Astrocyte (in vitro differentiated cells and primary cell): ENCODE measurements around the gene LSP1. TPM values are rescaled to one million over a fixed set of nuclear protein-coding genes. Genes with fewer than 3 reads are reported as not detected.
A peak's percentile ranks its signal among the peaks of the same experiment; 100 is the strongest.

Experiments used
- DNase-seq: peaks from one replicate; pipeline ENCODE4 v3.0.0-alpha.2; 2010; ENCODE audit warnings: low read depth
- FAIRE-seq: peaks from 2 replicates; lab custom pipeline; 2011; peaks lifted over from hg19 to GRCh38; lab: Jason Lieb, UNC
- H2AFZ ChIP-seq: 2 replicates; pipeline ENCODE4 v1.6.0; 2012; ENCODE audit warnings: low read depth, low read length, inconsistent platforms
- H3K27ac ChIP-seq: 2 replicates; pipeline ENCODE4 v1.5.1; 2011; ENCODE audit warnings: low read depth, low read length, inconsistent platforms
- H3K27me3 ChIP-seq: 2 replicates; pipeline ENCODE4 v1.6.0; 2011; ENCODE audit warnings: low read length, inconsistent platforms; ENCODE audit not compliant: insufficient read depth
- H3K36me3 ChIP-seq: 2 replicates; pipeline ENCODE4 v1.5.1; 2011; ENCODE audit warnings: low read length, inconsistent platforms; ENCODE audit not compliant: insufficient read depth
- H3K4me1 ChIP-seq: 2 replicates; pipeline ENCODE4 v1.5.1; 2011; ENCODE audit warnings: low read length, inconsistent platforms; ENCODE audit not compliant: insufficient read depth
- H3K4me2 ChIP-seq: 2 replicates; pipeline ENCODE4 v1.6.0; 2012; ENCODE audit warnings: low read length, inconsistent platforms
- H3K4me3 ChIP-seq: 2 replicates; pipeline ENCODE4 v1.5.1; 2011; ENCODE audit warnings: low read depth, mild to moderate bottlenecking, low read length, inconsistent platforms; ENCODE audit not compliant: insufficient read depth
- H3K79me2 ChIP-seq: 2 replicates; pipeline ENCODE4 v1.6.0; 2012; ENCODE audit warnings: mild to moderate bottlenecking, low read length, inconsistent platforms; ENCODE audit not compliant: insufficient read depth
- H3K9ac ChIP-seq: 2 replicates; pipeline ENCODE4 v1.6.0; 2012; ENCODE audit warnings: mild to moderate bottlenecking, low read length, inconsistent platforms
- H3K9me3 ChIP-seq: 2 replicates; pipeline ENCODE4 v1.5.1; 2012; ENCODE audit warnings: low read depth, mild to moderate bottlenecking, low read length, inconsistent platforms; ENCODE audit not compliant: insufficient read depth
- H4K20me1 ChIP-seq: 2 replicates; pipeline ENCODE4 v1.6.0; 2012; ENCODE audit warnings: low read length, inconsistent platforms; ENCODE audit not compliant: insufficient read depth
- H3K27ac Mint-ChIP-seq: one replicate; pipeline ENCODE4 v1.8.0; 2021; ENCODE audit warnings: mild to moderate bottlenecking, mixed read lengths; ENCODE audit not compliant: unreplicated experiment
- H3K27me3 Mint-ChIP-seq: one replicate; pipeline ENCODE4 v1.8.0; 2021; ENCODE audit warnings: low read depth, mixed read lengths; ENCODE audit not compliant: unreplicated experiment
- H3K36me3 Mint-ChIP-seq: one replicate; pipeline ENCODE4 v1.8.0; 2021; ENCODE audit warnings: low read depth, mixed read lengths; ENCODE audit not compliant: unreplicated experiment
- H3K4me1 Mint-ChIP-seq: one replicate; pipeline ENCODE4 v1.8.0; 2021; ENCODE audit warnings: low read depth, mixed read lengths; ENCODE audit not compliant: unreplicated experiment
- H3K4me3 Mint-ChIP-seq: one replicate; pipeline ENCODE4 v1.8.0; 2021; ENCODE audit warnings: mild to moderate bottlenecking, moderate library complexity, mixed read lengths; ENCODE audit not compliant: unreplicated experiment
- H3K9me3 Mint-ChIP-seq: one replicate; pipeline ENCODE4 v1.8.0; 2021; ENCODE audit warnings: mild to moderate bottlenecking, mixed read lengths; ENCODE audit not compliant: unreplicated experiment
- CTCF ChIP-seq: IDR thresholded peaks from 2 replicates; pipeline ENCODE4 v1.5.1; 2011; ENCODE audit warnings: low read depth, mild to moderate bottlenecking, inconsistent platforms, low read length, moderate library complexity; ENCODE audit not compliant: insufficient read depth
- EZH2 ChIP-seq: IDR thresholded peaks from 2 replicates; pipeline ENCODE4 v1.6.1; 2012; ENCODE audit warnings: mild to moderate bottlenecking, low read length, inconsistent platforms; ENCODE audit not compliant: insufficient read depth
- total RNA-seq: library from RNA; stranded (reverse); gene quantifications from 2 replicates; pipeline ENCODE4 v1.2.1, GENCODE V29; 2021

The LSP1 gene
- total RNA-seq, 1 donor from 2014 or later: 1.3 TPM

GRCh38 chr11:1838077-1838425, 14.8 kb upstream of the LSP1 start:
- H3K36me3 ChIP-seq: no peaks in the 10 kb centered on the region
- H3K9ac ChIP-seq: no peak overlapping the region
- H3K36me3 Mint-ChIP-seq: no peaks in the 10 kb centered on the region
- no peak overlapping the region for H3K27ac ChIP-seq
- H3K9me3 ChIP-seq: no peaks in the 10 kb centered on the region
- H3K79me2 ChIP-seq: no peaks in the 10 kb centered on the region
- H2AFZ ChIP-seq: peak overlapping the region; percentile 52
- TF ChIP-seq CTCF (no peak), EZH2 (no peak)
- no peak overlapping the region for H3K4me3 Mint-ChIP-seq
- H3K4me1 ChIP-seq: no peaks in the 10 kb centered on the region
- H3K4me2 ChIP-seq: no peak overlapping the region
- no peaks in the 10 kb centered on the region for H3K27me3 ChIP-seq
- no peaks in the 10 kb centered on the region for H4K20me1 ChIP-seq
- no peak overlapping the region for H3K4me3 ChIP-seq
- no peak overlapping the region for H3K27ac Mint-ChIP-seq
- H3K4me1 Mint-ChIP-seq: no peaks in the 10 kb centered on the region
- H3K27me3 Mint-ChIP-seq: peaks cover 14% of the 10 kb centered on the region
- DNase-seq (no peak), FAIRE-seq (no peak)
- no peaks in the 10 kb centered on the region for H3K9me3 Mint-ChIP-seq

DNA sequence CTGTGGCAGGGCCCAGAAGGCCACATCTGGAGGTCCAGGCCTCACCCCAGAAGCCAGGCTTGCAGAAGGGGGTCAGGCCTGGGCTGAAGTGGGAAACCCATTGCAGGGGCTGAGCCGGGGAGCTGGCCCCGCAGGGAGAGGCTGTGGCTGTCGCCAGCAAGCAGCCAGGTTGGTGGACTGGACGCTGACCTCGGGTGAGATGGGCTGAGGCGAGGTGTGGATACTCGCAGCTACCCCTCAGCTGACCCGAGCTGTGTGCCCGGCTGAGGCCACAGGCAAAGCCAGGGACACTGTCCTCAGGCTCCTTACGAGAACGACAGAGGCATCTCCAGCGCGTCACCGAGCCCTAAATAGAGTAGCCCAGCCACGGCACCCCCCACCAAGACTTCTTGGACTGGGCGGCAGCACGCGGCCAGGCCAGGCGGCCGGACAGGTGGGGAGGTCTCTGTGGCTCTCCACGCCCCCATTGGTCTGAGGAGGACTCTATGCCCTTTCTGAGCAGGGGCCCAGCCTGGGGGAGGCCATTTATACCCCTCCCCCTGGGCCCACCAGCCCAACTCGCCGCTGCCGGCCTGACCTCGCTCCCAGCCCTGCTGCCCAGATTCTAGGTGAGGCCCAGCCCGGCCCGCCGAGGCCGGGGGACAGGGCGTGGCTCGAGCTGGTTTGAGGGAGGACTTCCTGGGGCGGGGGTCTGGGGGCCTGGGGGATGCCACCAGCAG, 14.3 kb upstream of the LSP1 start, which contains the start of gene TNNI2:
Gene TNNI2 (plus strand): TSS at position 556 of the 719 bp plus-strand sequence. CDS start 716 bp downstream, outside the sequence.
- Mint-ChIP-seq H3K36me3 (no peaks in the 10 kb centered on the region), H3K4me3 (no peak within 1 kb of the TSS), H3K4me1 (no peaks in the 10 kb centered on the region), H3K27ac (no peak within 1 kb of the TSS), H3K27me3 (peaks cover 10% of the 10 kb centered on the region), H3K9me3 (no peaks in the 10 kb centered on the region)
- H3K9me3 ChIP-seq: no peaks in the 10 kb centered on the region
- no peaks in the 10 kb centered on the region for H3K36me3 ChIP-seq
- no peaks in the 10 kb centered on the region for H3K27me3 ChIP-seq
- H3K79me2 ChIP-seq: no peaks in the 10 kb centered on the region
- DNase-seq (no peak), FAIRE-seq (no peak)
- H3K4me2 ChIP-seq: no peak within 1 kb of the TSS
- H3K4me3 ChIP-seq: no peak within 1 kb of the TSS
- no peak for TF ChIP-seq EZH2
- no peak for TF ChIP-seq CTCF
- H3K27ac ChIP-seq: no peak within 1 kb of the TSS
- no peaks in the 10 kb centered on the region for H4K20me1 ChIP-seq
- H2AFZ ChIP-seq: peak within 1 kb of the TSS; percentile 52
- no peak within 1 kb of the TSS for H3K9ac ChIP-seq
- H3K4me1 ChIP-seq: no peaks in the 10 kb centered on the region

DNA sequence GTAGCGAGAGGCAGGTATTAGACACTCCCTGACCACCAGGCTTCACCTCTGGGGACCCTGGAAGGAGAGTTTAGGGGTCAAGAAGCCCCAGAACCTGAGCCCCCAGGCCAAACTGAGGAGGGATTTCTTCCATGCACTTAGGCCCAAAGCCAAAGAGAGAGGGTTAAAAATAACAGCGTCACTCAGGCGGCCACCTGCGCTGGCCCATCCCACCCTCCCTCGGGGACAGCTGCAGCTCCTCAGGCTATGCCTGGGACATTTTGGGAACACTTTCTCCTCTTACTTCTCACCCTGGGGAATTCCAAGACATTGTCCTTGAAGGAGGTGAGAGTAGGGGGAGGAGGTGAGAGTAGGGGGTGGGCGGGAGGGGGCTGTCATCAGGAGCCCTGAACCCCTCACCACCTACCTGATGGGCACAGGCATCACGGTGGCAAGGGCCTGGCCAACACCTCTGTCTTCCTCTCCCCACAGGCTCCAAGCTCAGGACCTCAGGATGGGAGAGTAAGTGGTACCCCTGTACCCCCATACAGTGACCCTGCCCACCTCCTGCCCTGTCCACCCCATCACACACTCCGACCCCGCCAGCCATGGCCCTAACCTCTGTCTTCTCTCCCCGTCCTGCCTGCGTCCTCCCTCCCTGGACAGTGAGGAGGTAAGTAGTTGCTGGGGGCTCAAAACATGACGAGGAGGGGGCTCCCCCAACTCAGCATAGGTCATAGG, 13.5 kb upstream of the LSP1 start:
- Histone ChIP-seq H3K4me2 (no peak overlapping the region), H3K27me3 (no peaks in the 10 kb centered on the region), H3K4me1 (no peaks in the 10 kb centered on the region), H3K9ac (no peak overlapping the region), H3K36me3 (no peaks in the 10 kb centered on the region), H2AFZ (no peak overlapping the region), H3K9me3 (no peaks in the 10 kb centered on the region), H4K20me1 (no peaks in the 10 kb centered on the region), H3K4me3 (no peak overlapping the region), H3K79me2 (no peaks in the 10 kb centered on the region), H3K27ac (no peak overlapping the region)
- H3K27me3 Mint-ChIP-seq: peaks cover 9% of the 10 kb centered on the region
- no peaks in the 10 kb centered on the region for H3K36me3 Mint-ChIP-seq
- no peaks in the 10 kb centered on the region for H3K9me3 Mint-ChIP-seq
- no peak overlapping the region for H3K4me3 Mint-ChIP-seq
- no peak for DNase-seq
- FAIRE-seq: no peak
- TF ChIP-seq CTCF (no peak), EZH2 (no peak)
- no peak overlapping the region for H3K27ac Mint-ChIP-seq
- H3K4me1 Mint-ChIP-seq: no peaks in the 10 kb centered on the region
